IMR-90 (cell line): ENCODE measurements around the gene EIF3A.

Experiments used
- MAZ ChIP-seq: IDR thresholded peaks from 2 replicates; pipeline ENCODE4 v1.6.1; 2012; ENCODE audit warnings: low read depth, mild to moderate bottlenecking, low read length, improper control_type of control experiment, moderate library complexity, borderline replicate concordance
- POLR2A ChIP-seq: IDR thresholded peaks from 2 replicates; pipeline ENCODE4 v1.6.1; 2012; ENCODE audit warnings: mild to moderate bottlenecking, low read depth, low read length
- TF ChIP-seq, protein P1 (sequence below): conservative IDR thresholded peaks from 2 replicates; pipeline ENCODE4 v1.5.1; 2012; ENCODE audit warnings: mild to moderate bottlenecking, low read depth, low read length, improper control_type of control experiment

DNA sequence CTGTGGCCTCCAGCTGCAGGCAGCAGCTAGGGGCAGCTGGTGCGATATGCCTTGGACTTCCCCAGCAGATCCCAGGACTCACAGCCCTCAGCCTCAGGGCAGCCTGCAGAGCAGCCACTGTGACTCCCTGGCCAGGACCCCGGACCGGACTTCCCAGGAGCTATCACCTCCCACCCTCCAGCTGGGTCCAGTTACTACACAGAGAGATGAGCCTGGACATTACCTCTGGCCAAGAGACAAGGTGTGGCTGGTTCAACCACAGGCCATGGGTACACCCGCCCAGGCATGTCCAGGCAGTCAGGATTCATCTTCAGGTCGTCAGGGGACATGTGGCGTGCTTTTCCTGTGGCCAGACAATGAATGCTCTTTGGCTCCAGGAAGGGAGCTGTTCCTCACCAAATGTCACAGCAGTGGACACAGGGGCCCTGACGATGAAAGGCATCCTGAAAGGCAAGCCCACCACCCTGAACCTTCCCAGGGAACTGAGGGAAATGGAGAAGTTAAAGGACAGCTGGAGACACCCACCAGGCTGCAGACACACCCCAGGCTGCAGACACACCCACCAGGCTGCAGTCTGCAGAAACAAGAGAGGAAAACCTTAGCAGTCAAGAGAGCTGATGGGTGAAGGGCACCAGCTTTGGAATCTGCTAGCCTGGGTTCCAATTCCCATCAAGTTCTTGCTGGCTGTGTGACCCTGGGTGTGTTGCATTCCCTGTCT is 76.9 kb downstream of the EIF3A start:
- TF ChIP-seq, protein P1, sequence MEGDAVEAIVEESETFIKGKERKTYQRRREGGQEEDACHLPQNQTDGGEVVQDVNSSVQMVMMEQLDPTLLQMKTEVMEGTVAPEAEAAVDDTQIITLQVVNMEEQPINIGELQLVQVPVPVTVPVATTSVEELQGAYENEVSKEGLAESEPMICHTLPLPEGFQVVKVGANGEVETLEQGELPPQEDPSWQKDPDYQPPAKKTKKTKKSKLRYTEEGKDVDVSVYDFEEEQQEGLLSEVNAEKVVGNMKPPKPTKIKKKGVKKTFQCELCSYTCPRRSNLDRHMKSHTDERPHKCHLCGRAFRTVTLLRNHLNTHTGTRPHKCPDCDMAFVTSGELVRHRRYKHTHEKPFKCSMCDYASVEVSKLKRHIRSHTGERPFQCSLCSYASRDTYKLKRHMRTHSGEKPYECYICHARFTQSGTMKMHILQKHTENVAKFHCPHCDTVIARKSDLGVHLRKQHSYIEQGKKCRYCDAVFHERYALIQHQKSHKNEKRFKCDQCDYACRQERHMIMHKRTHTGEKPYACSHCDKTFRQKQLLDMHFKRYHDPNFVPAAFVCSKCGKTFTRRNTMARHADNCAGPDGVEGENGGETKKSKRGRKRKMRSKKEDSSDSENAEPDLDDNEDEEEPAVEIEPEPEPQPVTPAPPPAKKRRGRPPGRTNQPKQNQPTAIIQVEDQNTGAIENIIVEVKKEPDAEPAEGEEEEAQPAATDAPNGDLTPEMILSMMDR, result no peak
- TF ChIP-seq MAZ, result no peak
- no peak for TF ChIP-seq POLR2A
